HCT116 (cell line): ENCODE data around the gene SCT. TPM values are rescaled to one million over a fixed set of nuclear protein-coding genes. Genes with fewer than 3 reads are reported as not detected.

Experiments used
- ATAC-seq: fragments of 200-7000 bp; cut with Tn5 transposase; 2 replicates; pipeline ENCODE4 v1.9.1; 2020; ENCODE audit warnings: mild to moderate bottlenecking, moderate library complexity
- BruUV-seq: library from RNA; stranded (reverse); fragments of 400-500 nt; replicated peaks from 2 replicates; lab custom pipeline; 2021; lab: Mats Ljungman, UMichigan
- CTCF ChIA-PET: fragments of 300-600 bp; sonication (Branson Sonifier 250); formaldehyde crosslinking; loops from one replicate; lab custom pipeline; 2021; ENCODE audit warnings: antibody characterized with exemption; lab: Charles Lee
- POLR2A ChIA-PET: fragments of 300-600, 350-600 bp; sonication (Branson Sonifier 250); formaldehyde crosslinking; loops from one replicate; lab custom pipeline; 2021; ENCODE audit warnings: antibody characterized with exemption; lab: Charles Lee
- RAD21 ChIA-PET, 2 experiments: fragments of 300-600 bp; sonication (Branson Sonifier 250); formaldehyde crosslinking; loops; one replicate each; lab custom pipeline; 2023; ENCODE audit warnings: low total read pairs in 2 of 2; ENCODE audit not compliant: uncharacterized antibody in 2 of 2, unreplicated experiment in 2 of 2, low non-redundant PET in 1 of 2; lab: Charles Lee
- DNase-seq: peaks from one replicate; pipeline ENCODE4 v3.0.0-alpha.2; 2010; ENCODE audit warnings: low read depth, low spot score
- H2AFZ ChIP-seq: fragments of 200-600 bp; shearing (Covaris generic), sonication (generic); 2 replicates; pipeline ENCODE4 v1.6.1; 2017; ENCODE audit warnings: low read depth, mixed run types, mixed read lengths, antibody characterized with exemption, low read length; ENCODE audit not compliant: poor library complexity, severe bottlenecking
- H3K27ac ChIP-seq: 2 replicates; pipeline ENCODE4 v1.5.1; 2012; ENCODE audit warnings: low read depth, low read length
- H3K27me3 ChIP-seq: fragments of 200-600 bp; sonication (generic); 2 replicates; pipeline ENCODE4 v1.6.1; 2016; ENCODE audit warnings: mixed run types, low read length, mixed read lengths; ENCODE audit not compliant: insufficient read depth
- H3K36me3 ChIP-seq, 2 experiments: fragments of 200-500 bp in 1 of 2; fragments of 200-600 bp in 1 of 2; sonication (Bioruptor generic) in 1 of 2; sonication (generic) in 1 of 2; 2 replicates each; pipeline versions ENCODE4 v1.5.1 to v1.6.1; 2014 to 2016; ENCODE audit warnings: low read length in 2 of 2, inconsistent platforms in 1 of 2, mixed read lengths in 1 of 2, mixed run types in 1 of 2; ENCODE audit not compliant: insufficient read depth in 2 of 2, control insufficient read depth in 1 of 2
- H3K4me1 ChIP-seq, 2 experiments: fragments of 200-600 bp in 1 of 2; sonication (generic) in 1 of 2; 2 replicates each; pipeline versions ENCODE4 v1.5.1 to v1.6.1; 2012 to 2017; ENCODE audit warnings: low read length in 2 of 2, inconsistent platforms in 1 of 2, mild to moderate bottlenecking in 1 of 2, mixed read lengths in 1 of 2, mixed run types in 1 of 2, moderate library complexity in 1 of 2; ENCODE audit not compliant: insufficient read depth in 2 of 2, control insufficient read depth in 1 of 2
- H3K4me2 ChIP-seq: fragments of 200-600 bp; sonication (generic); 2 replicates; pipeline ENCODE4 v1.6.1; 2017; ENCODE audit warnings: mixed run types, low read length, mixed read lengths
- H3K4me3 ChIP-seq, 2 experiments: fragments of 200-600 bp in 1 of 2; sonication (generic) in 1 of 2; replicated peaks in 1 of 2; 2 replicates each; pipeline ENCODE4 v1.5.1; 2011 to 2016; ENCODE audit warnings: low read length in 2 of 2, control low read depth in 1 of 2, low read depth in 1 of 2, mild to moderate bottlenecking in 1 of 2, mixed read lengths in 1 of 2, mixed run types in 1 of 2
- H3K79me2 ChIP-seq: fragments of 200-600 bp; sonication (generic); 2 replicates; pipeline ENCODE4 v1.6.1; 2017; ENCODE audit warnings: mild to moderate bottlenecking, mixed run types, low read length, moderate library complexity, mixed read lengths; ENCODE audit not compliant: insufficient read depth
- H3K9ac ChIP-seq: fragments of 200-600 bp; sonication (generic); 2 replicates; pipeline ENCODE4 v1.6.1; 2016; ENCODE audit warnings: low read length, mixed read lengths
- H3K9me2 ChIP-seq: fragments of 200-600 bp; sonication (generic), shearing (Covaris generic); 2 replicates; pipeline ENCODE4 v1.6.1; 2017; ENCODE audit warnings: mixed run types, mild to moderate bottlenecking, moderate library complexity; ENCODE audit not compliant: insufficient read depth
- H3K9me3 ChIP-seq, 2 experiments: fragments of 200-500 bp in 1 of 2; fragments of 200-600 bp in 1 of 2; sonication (Bioruptor generic) in 1 of 2; sonication (generic) in 1 of 2; 2 replicates each; pipeline ENCODE4 v1.6.1; 2014 to 2017; ENCODE audit warnings: low read length in 2 of 2, mixed read lengths in 2 of 2, inconsistent platforms in 1 of 2, low read depth in 1 of 2, mild to moderate bottlenecking in 1 of 2, mixed run types in 1 of 2, moderate library complexity in 1 of 2; ENCODE audit not compliant: control insufficient read depth in 1 of 2, insufficient read depth in 1 of 2
- H4K20me1 ChIP-seq: fragments of 200-600 bp; sonication (generic), shearing (Covaris generic); 2 replicates; pipeline ENCODE4 v1.6.1; 2017; ENCODE audit warnings: mixed run types, mild to moderate bottlenecking, moderate library complexity; ENCODE audit not compliant: insufficient read depth
- CBX3 ChIP-seq: IDR thresholded peaks from 2 replicates; pipeline ENCODE4 v1.6.1; 2012; ENCODE audit warnings: low read depth
- CEBPB ChIP-seq: IDR thresholded peaks from 2 replicates; pipeline ENCODE4 v1.6.1; 2012; ENCODE audit warnings: low read depth
- CTCF ChIP-seq, 3 experiments: fragments of 200-600 bp in 1 of 3; sonication (generic) in 1 of 3; IDR thresholded peaks in 2 of 3; conservative IDR thresholded peaks in 1 of 3; 2 replicates each; pipeline ENCODE4 v1.5.1; 2012 to 2017; ENCODE audit warnings: low read depth in 2 of 3, low read length in 2 of 3, antibody characterized with exemption in 1 of 3, borderline replicate concordance in 1 of 3, control low read depth in 1 of 3, mild to moderate bottlenecking in 1 of 3, mixed read lengths in 1 of 3, mixed run types in 1 of 3, moderate library complexity in 1 of 3; ENCODE audit not compliant: insufficient read depth in 1 of 3
- EGR1 ChIP-seq: IDR thresholded peaks from 2 replicates; pipeline ENCODE4 v1.6.1; 2012; ENCODE audit warnings: low read depth
- ELF1 ChIP-seq: IDR thresholded peaks from 2 replicates; pipeline ENCODE4 v1.6.1; 2012; ENCODE audit warnings: low read depth, borderline replicate concordance
- EZH2 ChIP-seq: fragments of 200-600 bp; sonication (generic); IDR thresholded peaks from 2 replicates; pipeline ENCODE4 v1.6.1; 2017; ENCODE audit warnings: antibody characterized with exemption, mixed run types
- EZH2phosphoT487 ChIP-seq: fragments of 200-600 bp; IDR thresholded peaks from 2 replicates; pipeline ENCODE4 v1.6.1; 2018; ENCODE audit warnings: antibody characterized with exemption, borderline replicate concordance
- FOSL1 ChIP-seq: IDR thresholded peaks from 2 replicates; pipeline ENCODE4 v1.6.1; 2012; ENCODE audit warnings: low read depth
- JUND ChIP-seq: IDR thresholded peaks from 2 replicates; pipeline ENCODE4 v1.6.1; 2012
- POLR2A ChIP-seq: IDR thresholded peaks from 2 replicates; pipeline ENCODE4 v1.7.0; 2011; ENCODE audit warnings: borderline replicate concordance; ENCODE audit not compliant: insufficient read depth, insufficient read length; ENCODE audit errors: extremely low read depth
- POLR2AphosphoS5 ChIP-seq: IDR thresholded peaks from 2 replicates; pipeline ENCODE4 v1.6.1; 2011; ENCODE audit warnings: mild to moderate bottlenecking, low read depth, low read length, moderate library complexity
- RAD21 ChIP-seq: IDR thresholded peaks from 2 replicates; pipeline ENCODE4 v1.6.1; 2012; ENCODE audit warnings: low read depth, mild to moderate bottlenecking
- SIN3A ChIP-seq: IDR thresholded peaks from 2 replicates; pipeline ENCODE4 v1.6.1; 2012; ENCODE audit warnings: low read depth
- SP1 ChIP-seq: IDR thresholded peaks from 2 replicates; pipeline ENCODE4 v1.6.1; 2012; ENCODE audit warnings: low read depth
- SRF ChIP-seq: IDR thresholded peaks from 2 replicates; pipeline ENCODE4 v1.6.1; 2012; ENCODE audit warnings: low read depth
- YY1 ChIP-seq: IDR thresholded peaks from 2 replicates; pipeline ENCODE4 v1.6.1; 2011; ENCODE audit warnings: low read length, low read depth, moderate library complexity, mild to moderate bottlenecking; ENCODE audit not compliant: insufficient replicate concordance; ENCODE audit errors: extremely low read depth
- ZBTB33 ChIP-seq: IDR thresholded peaks from 2 replicates; pipeline ENCODE4 v1.6.1; 2011; ENCODE audit warnings: mild to moderate bottlenecking, low read length, moderate library complexity; ENCODE audit not compliant: insufficient replicate concordance; ENCODE audit errors: extremely low read depth
- ZFX ChIP-seq: fragments of 450-650 bp; IDR thresholded peaks from 2 replicates; pipeline ENCODE4 v1.6.1; 2017
- intact Hi-C: fragments of 100-400 bp; cut with micrococcal nuclease; formaldehyde crosslinking; loops from 2 replicates; pipeline ENCODE4 v1.10.0; 2022
- total RNA-seq: library from RNA; stranded (reverse); gene quantifications from one replicate; pipeline ENCODE4 v1.2.1, GENCODE V29; 2021; ENCODE audit not compliant: unreplicated experiment
- TF ChIP-seq, protein P1 (sequence below): IDR thresholded peaks from 2 replicates; pipeline ENCODE4 v1.6.1; 2012; ENCODE audit warnings: low read depth

Gene SCT
- total RNA-seq, 1 experiment from 2014 or later, result not detected

DNA sequence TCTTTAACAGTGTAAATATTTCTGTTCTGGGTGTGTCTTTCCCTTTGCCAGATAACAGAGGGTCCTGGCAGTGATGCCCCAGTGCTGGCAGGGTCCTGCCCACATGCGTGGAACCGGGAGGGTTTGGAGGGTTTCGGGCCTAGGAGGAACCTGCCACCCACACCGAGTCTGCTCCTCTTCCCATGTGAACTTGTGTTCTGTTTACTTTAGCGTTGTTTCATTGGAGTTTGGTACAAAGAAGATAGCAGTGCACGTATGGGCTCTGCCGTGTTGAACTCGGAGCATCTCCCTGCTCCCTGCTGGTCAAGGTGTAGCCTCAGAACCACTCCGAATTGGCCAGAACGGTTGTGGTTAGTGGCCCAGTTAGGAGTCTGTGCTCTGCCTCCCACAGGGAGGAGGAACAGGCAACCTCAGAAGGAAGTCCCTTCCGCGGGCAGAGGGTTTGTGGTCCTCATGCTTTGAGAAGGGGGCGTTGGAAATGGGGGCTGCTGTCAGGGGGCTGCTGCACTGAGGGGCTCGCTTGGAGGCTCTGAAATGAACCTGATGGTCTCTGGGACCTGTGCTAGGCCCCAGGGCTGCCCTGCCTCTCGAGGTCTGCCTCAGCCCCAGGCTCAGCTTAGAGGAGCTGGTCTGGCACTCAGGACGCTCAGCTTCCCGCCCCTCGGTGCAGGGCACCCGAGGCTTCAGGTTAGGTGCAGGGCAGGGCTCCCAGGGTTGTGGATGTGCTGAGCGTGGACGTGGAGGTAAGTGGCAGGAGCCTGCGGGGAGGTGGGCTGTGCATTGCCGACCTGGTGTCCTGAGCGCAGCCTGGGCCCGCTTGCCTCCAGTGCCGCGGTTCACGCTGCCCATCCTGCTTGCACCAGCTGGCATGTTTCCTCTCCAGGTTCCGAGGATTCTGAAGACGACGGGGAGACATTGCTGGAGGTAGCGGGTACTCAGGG, 40.3 kb downstream of the SCT start:
- no peak overlapping the region for H3K9ac ChIP-seq
- no peak for TF ChIP-seq FOSL1
- no peak for TF ChIP-seq CEBPB
- no peak for TF ChIP-seq POLR2A
- TF ChIP-seq CTCF (IDR thresholded peaks at IDR 0.05 in 2 of 3, conservative IDR thresholded peaks at IDR 0.05 in 1 of 3; ENCODE audit: borderline replicate concordance in 1 of 3, insufficient read depth in 1 of 3, low read depth in 2 of 3, low read length in 2 of 3), result no peak
- TF ChIP-seq YY1, result no peak
- TF ChIP-seq SRF, result no peak
- no peak for TF ChIP-seq SP1
- TF ChIP-seq ELF1, result no peak
- TF ChIP-seq CBX3, result no peak
- no peak for TF ChIP-seq SIN3A
- TF ChIP-seq POLR2AphosphoS5, result no peak
- no peak for TF ChIP-seq JUND
- TF ChIP-seq EGR1, result no peak
- no peak for TF ChIP-seq ZBTB33
- no peak for TF ChIP-seq RAD21
- TF ChIP-seq ZFX, result no peak
- no peak for TF ChIP-seq EZH2
- no peak for TF ChIP-seq EZH2phosphoT487
- TF ChIP-seq, protein P1, sequence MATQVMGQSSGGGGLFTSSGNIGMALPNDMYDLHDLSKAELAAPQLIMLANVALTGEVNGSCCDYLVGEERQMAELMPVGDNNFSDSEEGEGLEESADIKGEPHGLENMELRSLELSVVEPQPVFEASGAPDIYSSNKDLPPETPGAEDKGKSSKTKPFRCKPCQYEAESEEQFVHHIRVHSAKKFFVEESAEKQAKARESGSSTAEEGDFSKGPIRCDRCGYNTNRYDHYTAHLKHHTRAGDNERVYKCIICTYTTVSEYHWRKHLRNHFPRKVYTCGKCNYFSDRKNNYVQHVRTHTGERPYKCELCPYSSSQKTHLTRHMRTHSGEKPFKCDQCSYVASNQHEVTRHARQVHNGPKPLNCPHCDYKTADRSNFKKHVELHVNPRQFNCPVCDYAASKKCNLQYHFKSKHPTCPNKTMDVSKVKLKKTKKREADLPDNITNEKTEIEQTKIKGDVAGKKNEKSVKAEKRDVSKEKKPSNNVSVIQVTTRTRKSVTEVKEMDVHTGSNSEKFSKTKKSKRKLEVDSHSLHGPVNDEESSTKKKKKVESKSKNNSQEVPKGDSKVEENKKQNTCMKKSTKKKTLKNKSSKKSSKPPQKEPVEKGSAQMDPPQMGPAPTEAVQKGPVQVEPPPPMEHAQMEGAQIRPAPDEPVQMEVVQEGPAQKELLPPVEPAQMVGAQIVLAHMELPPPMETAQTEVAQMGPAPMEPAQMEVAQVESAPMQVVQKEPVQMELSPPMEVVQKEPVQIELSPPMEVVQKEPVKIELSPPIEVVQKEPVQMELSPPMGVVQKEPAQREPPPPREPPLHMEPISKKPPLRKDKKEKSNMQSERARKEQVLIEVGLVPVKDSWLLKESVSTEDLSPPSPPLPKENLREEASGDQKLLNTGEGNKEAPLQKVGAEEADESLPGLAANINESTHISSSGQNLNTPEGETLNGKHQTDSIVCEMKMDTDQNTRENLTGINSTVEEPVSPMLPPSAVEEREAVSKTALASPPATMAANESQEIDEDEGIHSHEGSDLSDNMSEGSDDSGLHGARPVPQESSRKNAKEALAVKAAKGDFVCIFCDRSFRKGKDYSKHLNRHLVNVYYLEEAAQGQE, result no peak
- peaks cover 86% of the 10 kb centered on the region for H3K79me2 ChIP-seq
- no peaks in the 10 kb centered on the region for H3K27me3 ChIP-seq
- intact Hi-C loops, result no loop called here
- CTCF ChIA-PET, result no interaction called here
- POLR2A ChIA-PET, result no interaction called here
- no peaks in the 10 kb centered on the region for H3K9me3 ChIP-seq
- RAD21 ChIA-PET, result no interaction called here
- no peak overlapping the region for H3K4me3 ChIP-seq
- no peak overlapping the region for H3K27ac ChIP-seq
- no TSS peak for BruUV-seq
- no peak overlapping the region for H2AFZ ChIP-seq
- no peaks in the 10 kb centered on the region for H4K20me1 ChIP-seq
- H3K4me2 ChIP-seq, result no peak overlapping the region
- ATAC-seq (no peak), DNase-seq (no peak)
- no peaks in the 10 kb centered on the region for H3K9me2 ChIP-seq
- H3K36me3 ChIP-seq, result peaks cover 44 to 61% of the 10 kb centered on the region in 2 experiments
- no peaks in the 10 kb centered on the region for H3K4me1 ChIP-seq
